ENCODE data around the gene TERC.

TERC gene

GRCh38 chr3:169764882-169765612 lies at the start of gene TERC:
Gene TERC, minus strand, starts transcription at chr3:169765060.
- H3K9me3 Mint-ChIP-seq (ENCODE audit: low read depth): no peaks in the 10 kb centered on the region
- peaks cover 27% of the 10 kb centered on the region for H3K4me1 Mint-ChIP-seq (ENCODE audit: low read depth)
- H3K27ac Mint-ChIP-seq: peak within 1 kb of the TSS; percentile 97
- no peaks in the 10 kb centered on the region for H3K27me3 Mint-ChIP-seq
- no peaks in the 10 kb centered on the region for H3K36me3 Mint-ChIP-seq
- H3K4me3 Mint-ChIP-seq: peak within 1 kb of the TSS; percentile 97

GRCh38 chr3:169813757-169814517 lies 49.1 kb upstream of the TERC start:
- Mint-ChIP-seq H3K36me3 (no peaks in the 10 kb centered on the region), H3K27ac (peak overlapping the region; percentile 76), H3K9me3 (ENCODE audit: low read depth) (peaks cover 10% of the 10 kb centered on the region), H3K4me3 (peak overlapping the region; percentile 88), H3K4me1 (ENCODE audit: low read depth) (peaks cover 21% of the 10 kb centered on the region), H3K27me3 (no peaks in the 10 kb centered on the region)

GRCh38 chr3:169813278-169813677 lies 48.4 kb upstream of the TERC start:
- Mint-ChIP-seq H3K9me3 (ENCODE audit: low read depth) (peaks cover 10% of the 10 kb centered on the region), H3K4me1 (ENCODE audit: low read depth) (peaks cover 21% of the 10 kb centered on the region), H3K36me3 (peaks cover under 1% of the 10 kb centered on the region), H3K27me3 (no peaks in the 10 kb centered on the region), H3K4me3 (peak overlapping the region; percentile 88), H3K27ac (peak overlapping the region; percentile 76)

- Mint-ChIP-seq H3K27ac (peak within 1 kb of the TSS; percentile 81), H3K4me1 (ENCODE audit: low read depth) (peaks cover 21% of the 10 kb centered on the region), H3K27me3 (no peaks in the 10 kb centered on the region), H3K36me3 (peaks cover 2% of the 10 kb centered on the region), H3K4me3 (peak within 1 kb of the TSS; percentile 88), H3K9me3 (ENCODE audit: low read depth) (peaks cover 10% of the 10 kb centered on the region)
These were observed 47.7 kb upstream of the TERC start, which contains the start of the genes LRRC34 and LRRIQ4 for GRCh38 chr3:169812332-169813235. Gene LRRC34, minus strand, starts transcription at chr3:169812904. Its CDS starts 356 bp downstream, at chr3:169812548. Gene LRRIQ4, plus strand, starts transcription at chr3:169812870. Its CDS starts 9,052 bp downstream, at chr3:169821922.

- H3K27me3 Mint-ChIP-seq: no peaks in the 10 kb centered on the region
- peak overlapping the region; percentile 81 for H3K27ac Mint-ChIP-seq
- H3K9me3 Mint-ChIP-seq (ENCODE audit: low read depth): peaks cover 10% of the 10 kb centered on the region
- peaks cover 2% of the 10 kb centered on the region for H3K36me3 Mint-ChIP-seq
- H3K4me1 Mint-ChIP-seq (ENCODE audit: low read depth): peaks cover 21% of the 10 kb centered on the region
- peak overlapping the region; percentile 88 for H3K4me3 Mint-ChIP-seq
These were observed 46.9 kb upstream of the TERC start for GRCh38 chr3:169811631-169812331.

GRCh38 chr3:169809230-169809795 lies 44.5 kb upstream of the TERC start:
- Mint-ChIP-seq H3K4me1 (ENCODE audit: low read depth) (peaks cover 21% of the 10 kb centered on the region), H3K36me3 (peaks cover 2% of the 10 kb centered on the region), H3K27ac (no peak overlapping the region), H3K9me3 (ENCODE audit: low read depth) (no peaks in the 10 kb centered on the region), H3K27me3 (no peaks in the 10 kb centered on the region), H3K4me3 (no peak overlapping the region)

- Mint-ChIP-seq H3K27ac (no peak overlapping the region), H3K27me3 (no peaks in the 10 kb centered on the region), H3K4me3 (no peak overlapping the region), H3K36me3 (peaks cover 2% of the 10 kb centered on the region), H3K4me1 (ENCODE audit: low read depth) (no peaks in the 10 kb centered on the region), H3K9me3 (ENCODE audit: low read depth) (no peaks in the 10 kb centered on the region)
These were observed 39.8 kb upstream of the TERC start for GRCh38 chr3:169804681-169805080.

- Mint-ChIP-seq H3K36me3 (peaks cover 7% of the 10 kb centered on the region), H3K27ac (peak overlapping the region; percentile 11), H3K9me3 (ENCODE audit: low read depth) (no peaks in the 10 kb centered on the region), H3K4me1 (ENCODE audit: low read depth) (peaks cover 5% of the 10 kb centered on the region), H3K4me3 (no peak overlapping the region), H3K27me3 (no peaks in the 10 kb centered on the region)
These were observed 27.5 kb upstream of the TERC start for GRCh38 chr3:169792359-169792758.

GRCh38 chr3:169790687-169791429 lies 26.0 kb upstream of the TERC start:
- Mint-ChIP-seq H3K4me1 (ENCODE audit: low read depth) (peaks cover 5% of the 10 kb centered on the region), H3K27ac (no peak overlapping the region), H3K36me3 (peaks cover 10% of the 10 kb centered on the region), H3K4me3 (no peak overlapping the region), H3K9me3 (ENCODE audit: low read depth) (no peaks in the 10 kb centered on the region), H3K27me3 (no peaks in the 10 kb centered on the region)

GRCh38 chr3:169790219-169790618 lies 25.4 kb upstream of the TERC start:
- Mint-ChIP-seq H3K4me1 (ENCODE audit: low read depth) (peaks cover 5% of the 10 kb centered on the region), H3K4me3 (no peak overlapping the region), H3K27ac (no peak overlapping the region), H3K27me3 (no peaks in the 10 kb centered on the region), H3K9me3 (ENCODE audit: low read depth) (no peaks in the 10 kb centered on the region), H3K36me3 (peaks cover 11% of the 10 kb centered on the region)

- peaks cover 11% of the 10 kb centered on the region for H3K36me3 Mint-ChIP-seq
- no peaks in the 10 kb centered on the region for H3K9me3 Mint-ChIP-seq (ENCODE audit: low read depth)
- H3K4me3 Mint-ChIP-seq: no peak overlapping the region
- no peaks in the 10 kb centered on the region for H3K27me3 Mint-ChIP-seq
- peaks cover 5% of the 10 kb centered on the region for H3K4me1 Mint-ChIP-seq (ENCODE audit: low read depth)
- no peak overlapping the region for H3K27ac Mint-ChIP-seq
These were observed 22.9 kb upstream of the TERC start for GRCh38 chr3:169787791-169788190.

- Mint-ChIP-seq H3K9me3 (ENCODE audit: low read depth) (no peaks in the 10 kb centered on the region), H3K36me3 (peaks cover 8% of the 10 kb centered on the region), H3K4me3 (no peak overlapping the region), H3K27me3 (no peaks in the 10 kb centered on the region), H3K27ac (no peak overlapping the region), H3K4me1 (ENCODE audit: low read depth) (peaks cover 5% of the 10 kb centered on the region)
These were observed 22.3 kb upstream of the TERC start for GRCh38 chr3:169787120-169787519.

GRCh38 chr3:169781209-169781855 lies 16.5 kb upstream of the TERC start:
- Mint-ChIP-seq H3K36me3 (peaks cover 24% of the 10 kb centered on the region), H3K27me3 (no peaks in the 10 kb centered on the region), H3K4me1 (ENCODE audit: low read depth) (peaks cover 39% of the 10 kb centered on the region), H3K4me3 (no peak overlapping the region), H3K9me3 (ENCODE audit: low read depth) (no peaks in the 10 kb centered on the region), H3K27ac (no peak overlapping the region)
